K562 (cell line): ENCODE results near the gene DLGAP1. TPM values are rescaled to one million over a fixed set of nuclear protein-coding genes. Genes with fewer than 3 reads are reported as not detected.

Source experiments
- CBX5 ChIP-seq: IDR thresholded peaks from 2 replicates; pipeline ENCODE4 v1.6.1; 2014; ENCODE audit warnings: low read depth, borderline replicate concordance
- CREB5 ChIP-seq: fragments of 250-450 bp; sonication (Bioruptor Pico); IDR thresholded peaks from 2 replicates; pipeline ENCODE4 v1.5.0; 2020; ENCODE audit warnings: mild to moderate bottlenecking
- E2F5 ChIP-seq: sonication (generic); formaldehyde crosslinking; IDR thresholded peaks from 2 replicates; pipeline ENCODE4 v1.8.0; 2022; ENCODE audit warnings: mild to moderate bottlenecking, missing genetic modification reagents
- ELF4 ChIP-seq: fragments of 450-650 bp; formaldehyde crosslinking; IDR thresholded peaks from 2 replicates; pipeline ENCODE4 v1.4.0; 2022; ENCODE audit warnings: missing genetic modification characterization
- ETV5 ChIP-seq: sonication (generic); formaldehyde crosslinking; IDR thresholded peaks from 2 replicates; pipeline ENCODE4 v1.4.0; 2020; ENCODE audit warnings: low read depth, mild to moderate bottlenecking, missing genetic modification reagents
- FOXP4 ChIP-seq: sonication (generic); formaldehyde crosslinking; IDR thresholded peaks from 2 replicates; pipeline ENCODE4 v1.8.0; 2022; ENCODE audit warnings: mild to moderate bottlenecking, missing genetic modification reagents, borderline replicate concordance
- MLX ChIP-seq, 2 experiments: fragments of 450-650 bp in 1 of 2; sonication (generic) in 1 of 2; formaldehyde crosslinking; conservative IDR thresholded peaks; 2 replicates each; pipeline versions ENCODE4 v1.4.0 to v1.8.1; 2020 to 2022; ENCODE audit warnings: mild to moderate bottlenecking in 1 of 2, missing genetic modification reagents in 1 of 2
- PATZ1 ChIP-seq: fragments of 250-450 bp; sonication (Bioruptor Pico); IDR thresholded peaks from 2 replicates; pipeline ENCODE4 v1.5.0; 2020; ENCODE audit warnings: mild to moderate bottlenecking, borderline replicate concordance
- POLR2AphosphoS2 ChIP-seq: IDR thresholded peaks from 2 replicates; pipeline ENCODE4 v1.6.1; 2012; ENCODE audit warnings: low read length, improper control_type of control experiment
- RFX7 ChIP-seq: fragments of 250-450 bp; sonication (Bioruptor Pico); IDR thresholded peaks from 2 replicates; pipeline ENCODE4 v1.5.1; 2021; ENCODE audit warnings: mild to moderate bottlenecking
- SMAD1 ChIP-seq: fragments of 150-350 bp; IDR thresholded peaks from 2 replicates; pipeline ENCODE4 v1.6.1; 2014; ENCODE audit warnings: low read length, low read depth; ENCODE audit not compliant: partially characterized antibody
- TBP ChIP-seq: optimal IDR thresholded peaks from 2 replicates; pipeline ENCODE3; 2011; ENCODE audit warnings: low read depth, low read length, improper control_type of control experiment
- TCF7L2 ChIP-seq: fragments of 150-350 bp; IDR thresholded peaks from 2 replicates; pipeline ENCODE4 v1.6.1; 2016; ENCODE audit warnings: low read depth, mild to moderate bottlenecking, low read length, moderate library complexity
- TEAD4 ChIP-seq, 2 experiments: sonication (generic) in 1 of 2; formaldehyde crosslinking in 1 of 2; IDR thresholded peaks; 2 replicates each; pipeline versions ENCODE4 v1.6.1 to v1.8.0; 2012 to 2022; ENCODE audit warnings: borderline replicate concordance in 1 of 2, inconsistent platforms in 1 of 2, low read length in 1 of 2, mild to moderate bottlenecking in 1 of 2, missing genetic modification reagents in 1 of 2
- ZNF134 ChIP-seq: fragments of 250-450 bp; sonication (Bioruptor Pico); conservative IDR thresholded peaks from 2 replicates; pipeline ENCODE4 v1.4.0; 2020
- ZNF263 ChIP-seq: sonication (generic); formaldehyde crosslinking; IDR thresholded peaks from 2 replicates; pipeline ENCODE4 v1.8.0; 2022; ENCODE audit warnings: mild to moderate bottlenecking, missing genetic modification reagents, borderline replicate concordance
- ZNF431 ChIP-seq: sonication (generic); formaldehyde crosslinking; IDR thresholded peaks from 2 replicates; pipeline ENCODE4 v1.8.0; 2022; ENCODE audit warnings: mild to moderate bottlenecking, missing genetic modification reagents
- ZNF695 ChIP-seq: fragments of 450-650 bp; formaldehyde crosslinking; IDR thresholded peaks from 2 replicates; pipeline ENCODE4 v1.4.0; 2020; ENCODE audit warnings: mild to moderate bottlenecking, moderate library complexity
- ZNF830 ChIP-seq: fragments of 250-450 bp; sonication (Bioruptor Pico); IDR thresholded peaks from 2 replicates; pipeline ENCODE4 v1.5.0; 2021; ENCODE audit warnings: mild to moderate bottlenecking
- polyA plus RNA-seq, 8 experiments: library from polyadenylated mRNA; depleted of rRNA in 4 of 8; stranded (reverse) in 5 of 8; unstranded in 3 of 8; fragments of >200 nt; fragmentation: Nextera tagmentation in 2 of 8; fragmentation: Illumina TruSeq in 1 of 8; extraction: Ambion mirVana in 2 of 8; extraction: Trizol in 1 of 8; gene quantifications; 2 replicates each; pipeline versions ENCODE4 v1.2.1 to v1.2.3, GENCODE V29; 2011 to 2014; ENCODE audit warnings: inconsistent platforms in 1 of 8, missing spikeins in 1 of 8
- total RNA-seq, 7 experiments: library from RNA; depleted of rRNA in 6 of 7; stranded (reverse); fragments of >200 nt in 6 of 7; fragmentation: Illumina TruSeq in 2 of 7; extraction: Trizol in 2 of 7; gene quantifications; 2 replicates each; pipeline versions ENCODE4 v1.2.1 to v1.2.3, GENCODE V29; 2011 to 2021; ENCODE audit warnings: low replicate concordance in 1 of 7

DLGAP1 gene
- total and polyA plus RNA-seq, 9 of the 15 experiments (the other 6 are each of a cell fraction or from before 2014, with no cell fraction given) = 0.04 to 0.22 (median 0.08) TPM

GRCh38 chr18:3450012-3450798, 1004.9 kb downstream of the DLGAP1 start, which contains the start of gene TGIF1 (continued):
- peak; percentile 79; the same call in 1 of the 2 replicates for TF ChIP-seq E2F5 (CRISPR knock-in tag)
- TF ChIP-seq ZNF830 (CRISPR knock-in tag) = 0 out of 2 replicates have a peak, but pooled peaks have one; percentile 35
- peak; percentile 29; the same call in 1 of the 2 replicates for TF ChIP-seq ZNF263 (CRISPR knock-in tag)
- peak; percentile 79; the same call in 1 of the 2 replicates for TF ChIP-seq PATZ1 (CRISPR knock-in tag)
- TF ChIP-seq TEAD4 (IDR thresholded peaks at IDR 0.05; ENCODE audit: low read length) = peak; percentile 6; the same call in 1 of the 2 replicates
- TF ChIP-seq TEAD4 (CRISPR knock-in tag; IDR thresholded peaks at IDR 0.05; ENCODE audit: borderline replicate concordance) = peak; percentile 80; the same call in 1 of the 2 replicates
- peak; percentile 37; the same call in 1 of the 2 replicates for TF ChIP-seq ETV5 (CRISPR knock-in tag)
- TF ChIP-seq ELF4 = 0 out of 2 replicates have a peak, but pooled peaks have one; percentile 46
- TF ChIP-seq ZNF695 (CRISPR knock-in tag) = peak; percentile 56; the same call in 1 of the 2 replicates
- TF ChIP-seq TBP = peak; percentile 75
- TF ChIP-seq RFX7 (CRISPR knock-in tag) = no peak
- peak; percentile 30; the same call in 1 of the 2 replicates for TF ChIP-seq FOXP4 (CRISPR knock-in tag)
- TF ChIP-seq TCF7L2 = no peak
- no peak for TF ChIP-seq ZNF134 (CRISPR knock-in tag)
- peak; percentile 65 for TF ChIP-seq ZNF431 (CRISPR knock-in tag)
- TF ChIP-seq POLR2AphosphoS2 = peak; percentile 94; the same call in 1 of the 2 replicates
- TF ChIP-seq CBX5 = no peak
- TF ChIP-seq MLX (CRISPR knock-in tag; conservative IDR thresholded peaks at IDR 0.05) = 0 out of 4 replicates have a peak, but pooled peaks have one; percentile 25 to 63
- TF ChIP-seq CREB5 (CRISPR knock-in tag) = peak; percentile 65; the same call in 1 of the 2 replicates
- peak; percentile 84 for TF ChIP-seq SMAD1
